DND-41 (cell line): ENCODE results near the gene COA1.
A peak's percentile ranks its signal among the peaks of the same experiment; 100 is the strongest.

Experiments used
- ATAC-seq: fragments of 200-7000 bp; cut with Tn5 transposase; 3 replicates; pipeline ENCODE4 v1.9.1; 2021; ENCODE audit warnings: low read depth; ENCODE audit not compliant: insufficient read depth
- DNase-seq: peaks from one replicate; pipeline ENCODE4 v3.0.0-alpha.2; 2020
- H2AFZ ChIP-seq: 2 replicates; pipeline ENCODE4 v1.6.0; 2012; ENCODE audit warnings: low read depth, low read length
- H3K27ac ChIP-seq: 2 replicates; pipeline ENCODE4 v1.5.1; 2012; ENCODE audit warnings: low read length, inconsistent platforms
- H3K27me3 ChIP-seq: fragments of 200-600 bp; sonication (generic); 2 replicates; pipeline ENCODE4 v1.6.0; 2012; ENCODE audit warnings: low read length, mild to moderate bottlenecking, inconsistent platforms; ENCODE audit not compliant: insufficient read depth, poor library complexity
- H3K36me3 ChIP-seq: 2 replicates; pipeline ENCODE4 v1.5.1; 2012; ENCODE audit warnings: low read length, inconsistent platforms; ENCODE audit not compliant: insufficient read depth
- H3K4me1 ChIP-seq: 2 replicates; pipeline ENCODE4 v1.5.1; 2012; ENCODE audit warnings: mild to moderate bottlenecking, low read length; ENCODE audit not compliant: insufficient read depth
- H3K4me2 ChIP-seq: 2 replicates; pipeline ENCODE4 v1.6.0; 2012; ENCODE audit warnings: mild to moderate bottlenecking, moderate library complexity, low read length, inconsistent platforms; ENCODE audit not compliant: insufficient read depth
- H3K4me3 ChIP-seq, 2 experiments: fragments of 200-600 bp in 1 of 2; shearing (Covaris generic) in 1 of 2; 2 replicates each; pipeline ENCODE4 v1.5.1; 2012 to 2016; ENCODE audit warnings: inconsistent platforms in 2 of 2, low read length in 2 of 2, mild to moderate bottlenecking in 2 of 2, low read depth in 1 of 2, moderate library complexity in 1 of 2
- H3K79me2 ChIP-seq: 2 replicates; pipeline ENCODE4 v1.6.0; 2012; ENCODE audit warnings: low read length, inconsistent platforms; ENCODE audit not compliant: insufficient read depth
- H3K9ac ChIP-seq: 2 replicates; pipeline ENCODE4 v1.6.0; 2012; ENCODE audit warnings: low read depth, mild to moderate bottlenecking, inconsistent platforms, low read length, moderate library complexity
- H3K9me3 ChIP-seq: 2 replicates; pipeline ENCODE4 v1.5.1; 2012; ENCODE audit warnings: low read length, moderate library complexity, mild to moderate bottlenecking, inconsistent platforms; ENCODE audit not compliant: insufficient read depth, severe bottlenecking
- H4K20me1 ChIP-seq: 2 replicates; pipeline ENCODE4 v1.6.0; 2012; ENCODE audit warnings: low read length; ENCODE audit not compliant: insufficient read depth
- CTCF ChIP-seq: IDR thresholded peaks from 2 replicates; pipeline ENCODE4 v1.5.1; 2012; ENCODE audit warnings: borderline replicate concordance, low read length, moderate library complexity, mild to moderate bottlenecking; ENCODE audit not compliant: poor library complexity, severe bottlenecking; ENCODE audit errors: extremely low read depth
- EZH2 ChIP-seq: IDR thresholded peaks from 3 replicates; pipeline ENCODE4 v1.6.1; 2012; ENCODE audit warnings: borderline replicate concordance, low read depth, mild to moderate bottlenecking, moderate library complexity, low read length, inconsistent platforms; ENCODE audit not compliant: severe bottlenecking

Gene COA1

GRCh38 chr7:43756368-43757072 lies 27.2 kb upstream of the COA1 start:
- H3K9ac ChIP-seq = no peak overlapping the region
- no peaks in the 10 kb centered on the region for H3K9me3 ChIP-seq
- no peaks in the 10 kb centered on the region for H4K20me1 ChIP-seq
- 0 out of 2 replicates have a peak overlapping the region, but pooled peaks have one; percentile 4 for H2AFZ ChIP-seq
- H3K79me2 ChIP-seq = no peaks in the 10 kb centered on the region
- no peak overlapping the region for H3K27ac ChIP-seq
- peaks cover 24% of the 10 kb centered on the region for H3K4me1 ChIP-seq
- H3K4me2 ChIP-seq = no peak overlapping the region
- DNase-seq (peak; percentile 23), ATAC-seq (no peak)
- no peak overlapping the region for H3K4me3 ChIP-seq
- TF ChIP-seq EZH2 = no peak
- no peak for TF ChIP-seq CTCF
- H3K27me3 ChIP-seq = no peaks in the 10 kb centered on the region
- H3K36me3 ChIP-seq = no peaks in the 10 kb centered on the region

GRCh38 chr7:43754596-43754995 lies 25.3 kb upstream of the COA1 start:
- Histone ChIP-seq H3K79me2 (no peaks in the 10 kb centered on the region), H3K9ac (no peak overlapping the region), H3K4me3 (no peak overlapping the region), H3K9me3 (no peaks in the 10 kb centered on the region), H2AFZ (no peak overlapping the region), H3K4me2 (no peak overlapping the region), H4K20me1 (no peaks in the 10 kb centered on the region), H3K27me3 (no peaks in the 10 kb centered on the region), H3K36me3 (no peaks in the 10 kb centered on the region), H3K27ac (no peak overlapping the region), H3K4me1 (peaks cover 22% of the 10 kb centered on the region)
- ATAC-seq = no peak
- TF ChIP-seq EZH2 (no peak), CTCF (no peak)
- DNase-seq = no peak

- no peaks in the 10 kb centered on the region for H3K9me3 ChIP-seq
- no peak overlapping the region for H3K4me2 ChIP-seq
- no peaks in the 10 kb centered on the region for H3K79me2 ChIP-seq
- H3K4me1 ChIP-seq = peaks cover 15% of the 10 kb centered on the region
- no peaks in the 10 kb centered on the region for H3K36me3 ChIP-seq
- no peak overlapping the region for H3K9ac ChIP-seq
- H3K4me3 ChIP-seq = no peak overlapping the region
- no peak for ATAC-seq
- TF ChIP-seq EZH2 = no peak
- TF ChIP-seq CTCF = no peak
- H2AFZ ChIP-seq = no peak overlapping the region
- no peak for DNase-seq
- no peaks in the 10 kb centered on the region for H4K20me1 ChIP-seq
- H3K27ac ChIP-seq = no peak overlapping the region
- no peaks in the 10 kb centered on the region for H3K27me3 ChIP-seq
These were observed 24.5 kb upstream of the COA1 start for GRCh38 chr7:43753843-43754242.
